ENCODE data around the gene LAMC2. TPM values are rescaled to one million over a fixed set of nuclear protein-coding genes. Genes with fewer than 3 reads are reported as not detected.

Gene LAMC2
- total and polyA plus RNA-seq, 4 donors = 0.90 to 1.2 (median 0.96) TPM

DNA sequence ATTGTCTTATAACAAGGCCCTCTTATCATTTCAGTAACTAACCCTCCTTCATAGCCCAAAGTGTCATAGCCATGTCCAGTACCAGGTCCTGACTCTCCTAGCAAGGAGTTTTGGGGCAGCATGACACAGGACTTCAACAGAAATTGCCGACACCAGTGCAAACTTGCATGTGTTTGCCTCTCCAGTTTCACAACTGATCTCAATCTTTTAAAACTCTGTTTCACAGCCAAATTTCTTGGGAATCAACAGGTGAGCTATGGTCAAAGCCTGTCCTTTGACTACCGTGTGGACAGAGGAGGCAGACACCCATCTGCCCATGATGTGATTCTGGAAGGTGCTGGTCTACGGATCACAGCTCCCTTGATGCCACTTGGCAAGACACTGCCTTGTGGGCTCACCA is 36.8 kb downstream of the LAMC2 start:
- intact Hi-C loops (cut with DNase I) = no loop called here
- no peak overlapping the region for H3K4me3 ChIP-seq (ENCODE audit: low read length in 2 of 2)

DNA sequence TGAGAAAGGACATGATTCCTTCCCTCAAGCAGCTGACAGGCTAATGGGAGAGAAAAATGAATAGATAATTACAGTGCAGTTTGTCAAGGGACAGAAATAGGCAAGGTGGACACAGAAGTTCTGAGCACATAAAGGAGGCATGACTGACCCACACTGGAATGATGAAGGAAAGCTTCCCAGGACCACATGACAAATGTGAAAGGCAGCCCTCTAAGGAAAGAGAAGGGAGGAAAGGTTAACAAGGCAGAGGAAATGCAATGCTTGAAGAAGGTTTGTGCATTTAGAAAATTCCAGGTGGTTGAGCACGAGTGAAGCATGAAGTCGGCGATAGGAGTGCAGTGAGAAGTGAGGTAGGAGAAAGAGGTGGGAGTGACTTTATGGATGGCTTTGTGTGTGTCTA is 37.4 kb downstream of the LAMC2 start:
- H3K4me1 ChIP-seq (ENCODE audit: control insufficient read depth in 1 of 2, insufficient read depth in 2 of 2, low read length in 2 of 2) = peaks cover 0 to 2% of the 10 kb centered on the region in 2 donors
- WGBS, 2 donors = 74 to 78% methylated on average over 3 of the region's 3 CpGs
- H3K36me3 ChIP-seq (ENCODE audit: control insufficient read depth in 1 of 2, insufficient read depth in 2 of 2, low read length in 1 of 2) = no peaks in the 10 kb centered on the region
- intact Hi-C loops (cut with DNase I) = no loop called here
- no peaks in the 10 kb centered on the region for H3K27me3 ChIP-seq (ENCODE audit: control insufficient read depth in 1 of 2, insufficient read depth in 2 of 2, low read length in 1 of 2)
- H3K9me3 ChIP-seq (ENCODE audit: control insufficient read depth, low read length) = no peaks in the 10 kb centered on the region
- no peak overlapping the region for H3K4me3 ChIP-seq (ENCODE audit: low read length in 2 of 2)
- DNase-seq = no peak
- no peak overlapping the region for H3K27ac ChIP-seq (ENCODE audit: low read depth in 1 of 2, low read length in 2 of 2)
- no peak for ATAC-seq (ENCODE audit: low FRiP score)

More for the DNA sequence above, 36.8 kb downstream of the LAMC2 start:
- ATAC-seq (ENCODE audit: low FRiP score) = no peak
- no peaks in the 10 kb centered on the region for H3K9me3 ChIP-seq (ENCODE audit: control insufficient read depth, low read length)
- H3K27ac ChIP-seq (ENCODE audit: low read depth in 1 of 2, low read length in 2 of 2) = no peak overlapping the region
- no peak for DNase-seq
- no peaks in the 10 kb centered on the region for H3K27me3 ChIP-seq (ENCODE audit: control insufficient read depth in 1 of 2, insufficient read depth in 2 of 2, low read length in 1 of 2)
- WGBS, 2 donors = 95 to 97% methylated on average over 3 of the region's 3 CpGs
- H3K36me3 ChIP-seq (ENCODE audit: control insufficient read depth in 1 of 2, insufficient read depth in 2 of 2, low read length in 1 of 2) = no peaks in the 10 kb centered on the region
- H3K4me1 ChIP-seq (ENCODE audit: control insufficient read depth in 1 of 2, insufficient read depth in 2 of 2, low read length in 2 of 2) = peaks cover 0 to 2% of the 10 kb centered on the region in 2 donors

DNA sequence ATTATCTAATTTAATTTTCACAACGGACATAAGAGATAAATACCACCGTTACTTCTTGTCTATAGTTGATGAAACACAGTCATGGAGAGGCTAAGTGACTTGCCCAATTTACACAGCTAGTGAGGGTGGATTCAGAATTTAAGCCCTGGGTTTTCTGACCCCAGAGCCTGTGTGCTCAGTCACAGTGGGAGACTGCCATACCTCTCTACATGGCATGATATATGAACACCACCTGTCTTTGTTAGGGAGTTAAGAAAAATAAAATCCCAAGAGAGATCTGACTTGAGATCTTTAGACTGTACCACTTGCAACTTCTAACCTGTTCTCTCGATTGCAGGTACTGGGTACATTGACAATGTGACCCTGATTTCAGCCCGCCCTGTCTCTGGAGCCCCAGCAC is 40.3 kb downstream of the LAMC2 start:
- H3K4me3 ChIP-seq (ENCODE audit: low read length in 2 of 2) = no peak overlapping the region
- H3K36me3 ChIP-seq (ENCODE audit: control insufficient read depth in 1 of 2, insufficient read depth in 2 of 2, low read length in 1 of 2) = no peaks in the 10 kb centered on the region
- no peaks in the 10 kb centered on the region for H3K9me3 ChIP-seq (ENCODE audit: control insufficient read depth, low read length)
- DNase-seq (no peak), ATAC-seq (ENCODE audit: low FRiP score) (no peak)
- WGBS, 2 donors = 93 to 96% methylated on average over 4 of the region's 4 CpGs
- intact Hi-C loops (cut with DNase I) = no loop called here
- H3K27me3 ChIP-seq (ENCODE audit: control insufficient read depth in 1 of 2, insufficient read depth in 2 of 2, low read length in 1 of 2) = no peaks in the 10 kb centered on the region
- no peaks in the 10 kb centered on the region for H3K4me1 ChIP-seq (ENCODE audit: control insufficient read depth in 1 of 2, insufficient read depth in 2 of 2, low read length in 2 of 2)
- no peak overlapping the region for H3K27ac ChIP-seq (ENCODE audit: low read depth in 1 of 2, low read length in 2 of 2)

DNA sequence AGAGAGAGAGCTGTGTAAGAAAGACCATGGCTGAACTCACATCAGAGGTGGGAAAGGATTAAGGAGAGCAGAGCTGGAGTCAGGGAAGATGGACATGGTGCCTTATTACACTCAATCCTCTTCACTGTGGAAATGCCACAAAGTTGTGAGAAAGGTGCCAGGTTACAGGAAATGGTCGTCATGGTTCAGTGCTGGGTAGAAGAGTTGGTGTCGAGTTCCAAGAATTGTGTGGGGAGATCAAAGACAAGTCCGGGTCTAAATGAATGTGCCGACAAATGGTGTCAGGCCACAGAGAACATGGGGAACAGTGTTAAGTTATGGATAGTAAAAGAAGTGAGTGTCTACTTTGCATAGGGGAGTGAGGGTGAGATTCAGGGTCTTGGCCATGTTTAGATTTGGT is 40.9 kb downstream of the LAMC2 start:
- intact Hi-C loops (cut with DNase I) = no loop called here
- H3K9me3 ChIP-seq (ENCODE audit: control insufficient read depth, low read length) = no peaks in the 10 kb centered on the region
- no peak overlapping the region for H3K27ac ChIP-seq (ENCODE audit: low read depth in 1 of 2, low read length in 2 of 2)
- H3K27me3 ChIP-seq (ENCODE audit: control insufficient read depth in 1 of 2, insufficient read depth in 2 of 2, low read length in 1 of 2) = no peaks in the 10 kb centered on the region
- no peaks in the 10 kb centered on the region for H3K4me1 ChIP-seq (ENCODE audit: control insufficient read depth in 1 of 2, insufficient read depth in 2 of 2, low read length in 2 of 2)
- no peaks in the 10 kb centered on the region for H3K36me3 ChIP-seq (ENCODE audit: control insufficient read depth in 1 of 2, insufficient read depth in 2 of 2, low read length in 1 of 2)
- H3K4me3 ChIP-seq (ENCODE audit: low read length in 2 of 2) = no peak overlapping the region
- ATAC-seq (ENCODE audit: low FRiP score) = no peak
- 76 to 81% methylated on average over 4 of the region's 4 CpGs for WGBS, 2 donors
- DNase-seq = no peak

DNA sequence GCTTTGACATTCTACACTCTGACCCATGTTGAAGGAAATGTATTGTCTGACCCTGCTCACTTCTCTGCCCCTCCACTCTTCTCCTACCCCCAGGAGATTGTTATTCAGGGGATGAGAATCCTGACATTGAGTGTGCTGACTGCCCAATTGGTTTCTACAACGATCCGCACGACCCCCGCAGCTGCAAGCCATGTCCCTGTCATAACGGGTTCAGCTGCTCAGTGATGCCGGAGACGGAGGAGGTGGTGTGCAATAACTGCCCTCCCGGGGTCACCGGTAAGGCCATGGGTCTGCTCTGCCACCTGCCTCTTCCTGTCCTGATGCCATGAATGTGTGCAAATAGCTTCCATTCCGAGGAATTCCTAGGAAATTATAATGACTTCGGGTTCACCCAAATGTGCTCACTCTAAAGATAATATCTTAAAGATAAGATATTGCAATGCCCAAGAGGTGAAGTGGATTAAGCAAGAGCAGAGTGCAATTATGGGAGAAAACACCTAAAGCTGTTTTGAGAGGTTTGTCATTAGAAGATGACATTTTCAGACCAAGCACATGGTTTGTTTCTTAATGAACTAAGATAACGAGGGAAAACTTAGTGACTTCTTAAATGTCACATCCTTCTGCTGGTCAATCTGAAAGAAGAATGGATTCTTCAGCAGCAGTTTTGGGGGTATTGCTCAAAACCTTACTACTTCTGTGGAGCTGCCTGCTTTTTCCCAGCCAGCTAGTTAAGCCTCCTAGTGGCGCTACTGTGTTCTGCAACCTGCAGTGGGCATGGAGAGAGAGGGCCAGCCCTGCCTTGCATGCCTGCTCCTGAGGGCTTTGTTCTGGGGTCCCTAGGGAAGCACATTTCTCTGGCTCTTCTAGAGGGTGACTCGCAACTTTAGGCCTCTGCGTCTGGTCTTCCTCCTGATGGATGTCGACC is 41.6 kb downstream of the LAMC2 start:
- Histone ChIP-seq H3K4me1 (ENCODE audit: control insufficient read depth in 1 of 2, insufficient read depth in 2 of 2, low read length in 2 of 2) (no peaks in the 10 kb centered on the region), H3K9me3 (ENCODE audit: control insufficient read depth, low read length) (no peaks in the 10 kb centered on the region), H3K27me3 (ENCODE audit: control insufficient read depth in 1 of 2, insufficient read depth in 2 of 2, low read length in 1 of 2) (no peaks in the 10 kb centered on the region), H3K27ac (ENCODE audit: low read depth in 1 of 2, low read length in 2 of 2) (no peak overlapping the region), H3K4me3 (ENCODE audit: low read length in 2 of 2) (no peak overlapping the region), H3K36me3 (ENCODE audit: control insufficient read depth in 1 of 2, insufficient read depth in 2 of 2, low read length in 1 of 2) (no peaks in the 10 kb centered on the region)
- DNase-seq = no peak
- intact Hi-C loops (cut with DNase I) = no loop called here
- WGBS, 2 donors = 80 to 83% methylated on average over 16 of the region's 16 CpGs
- ATAC-seq (ENCODE audit: low FRiP score) = no peak

- no peak overlapping the region for H3K4me3 ChIP-seq (ENCODE audit: low read length in 2 of 2)
- 88 to 90% methylated on average over 13 of the region's 13 CpGs for WGBS, 2 donors
- H3K36me3 ChIP-seq (ENCODE audit: control insufficient read depth in 1 of 2, insufficient read depth in 2 of 2, low read length in 1 of 2) = no peaks in the 10 kb centered on the region
- ATAC-seq (ENCODE audit: low FRiP score) = no peak
- H3K27me3 ChIP-seq (ENCODE audit: control insufficient read depth in 1 of 2, insufficient read depth in 2 of 2, low read length in 1 of 2) = no peaks in the 10 kb centered on the region
- intact Hi-C loops (cut with DNase I) = no loop called here
- DNase-seq = no peak
- no peaks in the 10 kb centered on the region for H3K4me1 ChIP-seq (ENCODE audit: control insufficient read depth in 1 of 2, insufficient read depth in 2 of 2, low read length in 2 of 2)
- no peak overlapping the region for H3K27ac ChIP-seq (ENCODE audit: low read depth in 1 of 2, low read length in 2 of 2)
- H3K9me3 ChIP-seq (ENCODE audit: control insufficient read depth, low read length) = no peaks in the 10 kb centered on the region
Measured at GRCh38 chr1:183228347-183229220, 42.5 kb downstream of the LAMC2 start.

- WGBS, 2 donors = 92 to 95% methylated on average over 2 of the region's 2 CpGs
- intact Hi-C loops (cut with DNase I) = loop anchor here (5.0 to 10.0 kb wide), 5 partner anchors 48 to 268 kb away; partner anchors contain the start of gene LAMC1 (in 1 of the 2)
- ATAC-seq (ENCODE audit: low FRiP score) = no peak
- Histone ChIP-seq H3K9me3 (ENCODE audit: control insufficient read depth, low read length) (no peaks in the 10 kb centered on the region), H3K36me3 (ENCODE audit: control insufficient read depth in 1 of 2, insufficient read depth in 2 of 2, low read length in 1 of 2) (no peaks in the 10 kb centered on the region), H3K27me3 (ENCODE audit: control insufficient read depth in 1 of 2, insufficient read depth in 2 of 2, low read length in 1 of 2) (no peaks in the 10 kb centered on the region), H3K27ac (ENCODE audit: low read depth in 1 of 2, low read length in 2 of 2) (no peak overlapping the region), H3K4me1 (ENCODE audit: control insufficient read depth in 1 of 2, insufficient read depth in 2 of 2, low read length in 2 of 2) (no peaks in the 10 kb centered on the region), H3K4me3 (ENCODE audit: low read length in 2 of 2) (no peak overlapping the region)
- DNase-seq = no peak
Measured at GRCh38 chr1:183230413-183230812, 44.3 kb downstream of the LAMC2 start.

GRCh38 chr1:183231545-183231944 is 45.5 kb downstream of the LAMC2 start:
- Histone ChIP-seq H3K27ac (ENCODE audit: low read depth in 1 of 2, low read length in 2 of 2) (no peak overlapping the region), H3K36me3 (ENCODE audit: control insufficient read depth in 1 of 2, insufficient read depth in 2 of 2, low read length in 1 of 2) (no peaks in the 10 kb centered on the region), H3K4me3 (ENCODE audit: low read length in 2 of 2) (no peak overlapping the region), H3K27me3 (ENCODE audit: control insufficient read depth in 1 of 2, insufficient read depth in 2 of 2, low read length in 1 of 2) (no peaks in the 10 kb centered on the region), H3K4me1 (ENCODE audit: control insufficient read depth in 1 of 2, insufficient read depth in 2 of 2, low read length in 2 of 2) (no peaks in the 10 kb centered on the region), H3K9me3 (ENCODE audit: control insufficient read depth, low read length) (no peaks in the 10 kb centered on the region)
- intact Hi-C loops (cut with DNase I) = loop anchor here (5.0 to 10.0 kb wide), 5 partner anchors 49 to 269 kb away; partner anchors contain the start of gene LAMC1 (in 1 of the 2)
- no peak for DNase-seq
- ATAC-seq (ENCODE audit: low FRiP score) = no peak
- WGBS, 2 donors = 94% methylated on average over 1 of the region's 1 CpG

Measured in aorta (tissue), 5 donors.